Anterior cingulate cortex (tissue), 58 donors: Measurements from ENCODE around the gene ERFE.

Experiments used
- DNase-seq, 58 donors: peaks; one replicate each; lab custom pipeline; 2025; lab: John Stamatoyannopoulos, UW

The ERFE gene

GRCh38 chr2:238152771-238153688 is 5.7 kb upstream of the ERFE start:
- DNase-seq = no peak

DNA sequence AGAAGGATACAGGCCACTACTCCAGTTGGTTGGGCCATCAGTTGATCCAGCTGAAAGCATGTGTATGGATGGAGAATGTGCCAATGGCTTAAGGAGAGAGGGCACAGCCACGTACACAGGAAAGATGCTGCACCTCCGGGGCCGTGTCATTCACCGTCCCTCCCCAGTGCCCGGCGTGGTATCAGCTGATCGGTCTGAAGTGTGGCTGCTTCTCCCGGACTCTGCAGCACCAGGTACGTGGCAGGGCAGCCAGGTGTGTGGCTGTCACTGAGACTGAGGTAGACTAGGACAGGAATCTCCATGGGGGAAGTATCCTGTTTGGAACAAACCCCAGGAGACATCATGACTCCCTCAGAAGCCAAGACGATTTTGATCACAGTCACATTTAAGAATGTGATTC is 4.2 kb upstream of the ERFE start:
- no peak for DNase-seq

GRCh38 chr2:238155051-238155760 is 3.6 kb upstream of the ERFE start:
- DNase-seq = no peak

DNA sequence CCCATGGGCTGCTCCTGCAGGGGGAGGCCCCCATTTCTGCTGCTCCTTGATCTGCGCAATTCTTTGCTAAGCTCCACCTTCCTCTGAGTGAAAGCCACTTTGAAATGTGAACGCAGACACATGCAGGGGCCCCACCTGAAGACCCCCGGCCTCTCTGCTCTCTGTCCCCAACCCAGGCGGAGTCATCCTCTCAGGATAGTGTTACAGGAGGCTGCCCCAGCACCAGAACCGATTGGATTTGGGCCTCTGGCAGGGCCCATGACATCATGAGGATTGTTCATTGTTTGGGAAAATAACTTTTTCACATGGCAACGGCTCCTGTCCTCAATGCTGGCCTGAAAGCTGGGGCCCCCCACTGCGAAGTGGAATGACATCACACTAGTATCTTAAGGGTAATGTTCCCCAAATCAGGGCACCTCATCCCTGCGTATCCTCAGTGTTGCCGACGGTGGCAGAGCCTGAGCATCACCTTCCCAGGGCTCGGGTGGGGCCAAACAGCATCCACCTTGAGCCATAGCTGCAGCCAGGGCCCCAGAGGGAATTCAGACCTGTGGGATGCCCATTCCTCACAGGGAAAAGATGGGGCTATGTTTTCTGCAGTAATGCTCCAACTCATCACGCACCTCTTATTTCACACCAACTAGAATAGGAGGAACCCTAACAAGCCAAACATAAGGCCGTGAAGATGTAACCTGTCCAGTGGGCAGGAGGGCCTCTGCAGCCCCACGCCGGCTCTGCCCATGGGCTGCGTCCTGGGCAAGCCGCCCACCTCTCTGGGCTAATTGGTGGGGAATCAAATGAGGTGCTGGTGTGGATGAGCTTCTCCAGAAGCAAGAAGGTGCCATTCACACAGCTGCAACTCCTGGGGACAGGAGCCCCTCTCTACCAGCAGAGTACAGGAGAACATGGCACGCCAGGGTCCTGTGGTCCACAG is 2.7 kb upstream of the ERFE start:
- no peak for DNase-seq

DNA sequence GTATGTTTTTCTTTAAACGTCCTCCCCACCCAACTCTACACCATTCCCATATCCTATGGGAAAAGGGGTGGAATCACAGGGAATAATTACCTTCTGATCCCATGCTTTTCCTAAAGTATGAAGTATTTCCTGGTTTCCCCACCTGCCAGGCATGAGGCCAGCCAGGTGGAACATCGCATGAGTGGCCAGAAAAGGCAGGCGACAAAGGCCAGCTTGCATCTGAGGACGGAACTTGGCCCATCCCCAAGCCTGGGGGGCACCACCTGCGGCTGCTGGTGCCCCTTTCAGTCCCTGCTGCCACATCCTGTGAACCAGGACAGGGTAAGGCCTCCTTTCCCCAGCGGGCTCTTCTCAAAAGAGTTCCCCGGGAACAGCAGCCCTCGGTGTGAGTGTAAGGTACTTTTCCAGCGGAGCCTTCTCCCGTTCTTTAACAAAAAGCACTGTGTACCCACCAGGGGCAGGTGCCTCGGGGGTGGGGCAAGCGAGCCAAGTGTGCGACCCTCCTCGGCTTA is 1.2 kb upstream of the ERFE start:
- no peak for DNase-seq

DNA sequence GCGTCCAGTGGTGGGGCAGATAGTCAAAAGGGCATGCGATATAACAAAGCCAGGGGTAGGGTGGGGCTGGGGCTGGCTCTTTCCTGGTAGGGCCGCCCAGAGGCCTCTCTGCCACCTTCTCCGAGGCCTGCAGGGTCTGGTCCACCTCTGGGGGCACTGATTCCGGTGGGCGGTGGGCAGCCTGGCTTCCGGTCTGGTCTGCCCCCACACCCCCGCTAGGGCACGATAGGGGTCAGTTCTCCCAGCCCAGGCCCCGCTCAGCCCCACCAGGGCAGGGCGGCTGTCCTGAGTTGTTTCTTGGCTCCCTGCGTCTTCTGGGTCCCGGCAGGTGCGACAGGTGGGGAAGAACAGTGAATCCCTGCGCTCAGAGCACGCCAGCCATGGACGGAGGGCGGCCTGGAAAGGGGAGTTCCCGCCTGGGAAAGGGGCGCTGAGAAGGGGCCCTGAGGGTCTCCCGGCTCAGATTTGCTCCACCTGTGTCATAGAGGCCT is 707 bp upstream of the ERFE start:
- DNase-seq = no peak

DNA sequence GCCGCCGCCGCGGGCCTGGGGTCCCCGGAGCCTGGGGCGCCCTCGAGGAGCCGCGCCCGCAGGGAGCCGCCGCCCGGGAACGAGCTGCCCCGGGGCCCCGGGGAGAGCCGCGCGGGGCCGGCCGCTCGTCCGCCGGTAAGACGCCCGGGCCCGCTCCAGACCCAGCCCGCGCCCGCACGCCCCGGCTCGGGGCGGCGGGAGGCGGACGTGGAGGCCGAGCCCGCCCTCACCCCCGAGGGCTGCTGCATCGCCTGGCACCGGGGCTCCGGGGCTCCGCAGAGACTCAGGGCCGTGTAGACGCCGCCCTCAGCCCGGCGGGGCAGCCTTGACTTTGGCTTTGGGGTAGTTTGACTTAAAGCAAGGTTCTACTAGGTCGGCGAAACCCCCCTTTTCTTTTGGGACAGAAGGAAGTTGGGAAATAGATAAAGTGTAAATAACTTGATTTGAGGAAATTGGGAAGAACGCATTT is 335 bp downstream of the ERFE start:
- DNase-seq = no peak

- DNase-seq = no peak
Measured at GRCh38 chr2:238159661-238160205, 963 bp downstream of the ERFE start.

- peak in 2 of 58 donors; percentile 26 to 27 for DNase-seq
Measured at GRCh38 chr2:238160206-238161129, 1.7 kb downstream of the ERFE start.

GRCh38 chr2:238161291-238162051 is 2.7 kb downstream of the ERFE start:
- no peak for DNase-seq

DNA sequence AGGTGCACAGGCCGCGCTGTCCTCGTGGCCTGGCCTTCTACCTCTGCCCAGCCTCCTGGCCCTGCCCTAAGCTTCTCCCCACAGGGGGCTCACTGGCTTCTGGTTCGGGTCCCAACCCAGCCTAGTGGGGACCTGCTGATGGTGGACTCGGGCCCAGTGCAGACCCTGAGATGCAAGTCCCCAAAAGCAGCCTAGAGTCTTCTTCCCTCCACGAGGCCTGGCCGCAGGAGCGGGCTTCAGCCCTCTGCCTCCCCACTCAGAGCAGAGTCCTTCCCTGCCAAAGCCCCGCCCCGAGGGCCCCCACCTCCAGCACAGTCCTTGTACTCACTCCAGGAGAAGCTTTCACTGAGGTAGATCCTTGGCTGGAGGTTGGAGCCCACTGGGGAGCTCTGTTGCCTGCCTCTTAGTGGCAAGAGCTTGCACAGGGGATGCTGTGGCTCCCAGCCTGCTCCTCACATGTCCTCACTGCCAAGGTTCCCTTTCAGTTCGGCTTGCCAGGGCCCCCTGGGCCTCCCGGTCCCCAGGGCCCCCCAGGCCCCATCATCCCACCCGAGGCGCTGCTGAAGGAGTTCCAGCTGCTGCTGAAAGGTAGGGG is 3.6 kb downstream of the ERFE start:
- no peak for DNase-seq

- no peak for DNase-seq
Measured at GRCh38 chr2:238162846-238163441, 4.2 kb downstream of the ERFE start.

- DNase-seq = no peak
Measured at GRCh38 chr2:238163481-238164198, 4.9 kb downstream of the ERFE start.

- no peak for DNase-seq
Measured at GRCh38 chr2:238164906-238165287, 6.1 kb downstream of the ERFE start.

DNA sequence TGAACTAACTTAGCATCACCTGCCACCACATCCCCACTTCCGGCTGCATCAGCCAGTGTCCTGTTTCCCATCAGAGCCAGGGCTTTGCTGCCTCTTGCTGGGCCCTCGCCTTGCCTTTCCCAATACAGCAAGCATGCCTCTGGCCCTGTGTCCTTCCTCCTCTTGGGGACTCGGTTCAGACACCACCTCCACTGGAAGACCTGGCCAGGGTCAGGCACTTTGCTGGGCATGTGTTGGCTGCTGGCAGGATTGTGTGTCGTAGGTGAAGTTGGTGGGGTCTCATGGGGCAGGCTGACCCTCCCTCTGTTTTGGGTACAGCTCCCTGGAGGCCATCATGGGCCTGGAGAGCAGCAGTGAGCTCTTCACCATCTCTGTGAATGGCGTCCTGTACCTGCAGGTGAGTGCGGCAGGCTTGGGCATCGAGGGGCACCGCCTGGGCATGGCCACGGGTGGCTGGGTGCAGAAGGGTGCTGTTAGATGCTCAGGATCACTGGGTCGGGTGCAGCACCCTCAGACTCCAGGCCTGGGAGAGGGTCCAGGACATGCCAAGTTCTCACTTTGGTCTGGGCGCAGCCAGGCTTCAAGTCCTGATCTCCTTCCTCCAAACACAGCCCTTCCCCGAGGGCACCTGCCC is 6.6 kb downstream of the ERFE start:
- no peak for DNase-seq
